Measurements from ENCODE around the gene SLC35C1. TPM values are rescaled to one million over a fixed set of nuclear protein-coding genes. Genes with fewer than 3 reads are reported as not detected.

SLC35C1 gene
- total RNA-seq, 1 experiment from 2014 or later, result 8.9 TPM

DNA sequence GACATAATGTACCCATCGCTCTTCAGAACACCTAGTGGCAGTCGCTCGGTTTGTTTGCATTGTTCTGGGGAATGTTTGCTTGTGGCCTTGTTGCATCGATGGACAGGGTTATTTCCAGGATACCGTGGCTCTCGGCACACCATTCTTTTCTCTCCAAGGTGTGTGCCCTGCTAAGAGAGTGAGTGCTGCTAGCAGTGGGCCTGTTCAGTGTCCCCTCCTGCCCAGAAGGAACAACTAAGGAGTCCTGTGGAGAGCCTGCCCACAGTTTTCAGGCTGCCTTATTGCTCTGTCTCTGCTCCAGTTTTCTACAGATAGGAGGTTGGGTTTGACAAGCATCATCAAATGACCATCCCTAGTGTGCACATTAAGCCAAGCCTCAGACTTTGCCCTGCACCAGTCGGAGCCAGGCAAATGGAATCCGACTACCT, 43.7 kb downstream of the SLC35C1 start:
- TF ChIP-seq, protein P1, sequence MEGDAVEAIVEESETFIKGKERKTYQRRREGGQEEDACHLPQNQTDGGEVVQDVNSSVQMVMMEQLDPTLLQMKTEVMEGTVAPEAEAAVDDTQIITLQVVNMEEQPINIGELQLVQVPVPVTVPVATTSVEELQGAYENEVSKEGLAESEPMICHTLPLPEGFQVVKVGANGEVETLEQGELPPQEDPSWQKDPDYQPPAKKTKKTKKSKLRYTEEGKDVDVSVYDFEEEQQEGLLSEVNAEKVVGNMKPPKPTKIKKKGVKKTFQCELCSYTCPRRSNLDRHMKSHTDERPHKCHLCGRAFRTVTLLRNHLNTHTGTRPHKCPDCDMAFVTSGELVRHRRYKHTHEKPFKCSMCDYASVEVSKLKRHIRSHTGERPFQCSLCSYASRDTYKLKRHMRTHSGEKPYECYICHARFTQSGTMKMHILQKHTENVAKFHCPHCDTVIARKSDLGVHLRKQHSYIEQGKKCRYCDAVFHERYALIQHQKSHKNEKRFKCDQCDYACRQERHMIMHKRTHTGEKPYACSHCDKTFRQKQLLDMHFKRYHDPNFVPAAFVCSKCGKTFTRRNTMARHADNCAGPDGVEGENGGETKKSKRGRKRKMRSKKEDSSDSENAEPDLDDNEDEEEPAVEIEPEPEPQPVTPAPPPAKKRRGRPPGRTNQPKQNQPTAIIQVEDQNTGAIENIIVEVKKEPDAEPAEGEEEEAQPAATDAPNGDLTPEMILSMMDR (conservative IDR thresholded peaks at IDR 0.05), result no peak
- no peak overlapping the region for H2AK5ac ChIP-seq (ENCODE audit: insufficient read length, low read length)
- no peak overlapping the region for H3K14ac ChIP-seq (ENCODE audit: insufficient read depth, low read length)
- Mint-ChIP-seq H3K27me3 (ENCODE audit: low read depth) (peaks cover 33% of the 10 kb centered on the region), H3K4me1 (peaks cover 32 to 35% of the 10 kb centered on the region in 2 experiments), H3K4me3 (peak overlapping the region; percentile 77 to 88; a peak in 4 of 5 replicates), H3K36me3 (ENCODE audit: insufficient read depth in 1 of 3, low read depth in 3 of 3) (no peaks in the 10 kb centered on the region), H3K27ac (no peak overlapping the region), H3K9me3 (no peaks in the 10 kb centered on the region; a peak in 1 of 5 replicates)
- no peak overlapping the region for H4K8ac ChIP-seq (replicated peaks; ENCODE audit: insufficient read length, low read depth, low read length)
- no peak overlapping the region for H3T11ph ChIP-seq (ENCODE audit: low read length)
- H3K9ac ChIP-seq (ENCODE audit: extremely low read depth, insufficient read length, low read length), result no peak overlapping the region
- peak overlapping the region; percentile 68 for H3K4me2 ChIP-seq (ENCODE audit: insufficient read depth, insufficient read length, low read length)
- peaks cover 2% of the 10 kb centered on the region; the same call in 1 of the 2 replicates for H3K4me1 ChIP-seq (ENCODE audit: insufficient read depth, low read length)
- peaks cover 6% of the 10 kb centered on the region for H3K23me2 ChIP-seq (ENCODE audit: insufficient read length, low read depth, low read length, poor library complexity, severe bottlenecking)
- H2AFZ ChIP-seq (ENCODE audit: low read length), result no peak overlapping the region
- no peaks in the 10 kb centered on the region for H4K20me1 ChIP-seq (ENCODE audit: control insufficient read depth, insufficient read depth, insufficient read length)
- no peaks in the 10 kb centered on the region for H3K9me3 ChIP-seq (ENCODE audit: control insufficient read depth, low read depth, low read length)
- H4K5ac ChIP-seq (ENCODE audit: insufficient read length, low read depth, low read length), result no peak overlapping the region
- peaks cover 7% of the 10 kb centered on the region; the same call in 1 of the 2 replicates for H3K27me3 ChIP-seq (ENCODE audit: insufficient read depth, low read length)
- no peak overlapping the region for H3K18ac ChIP-seq (ENCODE audit: insufficient read length, low read depth, low read length)
- DNase-seq, result no peak
- no peak overlapping the region for H2BK20ac ChIP-seq (ENCODE audit: low read depth, low read length, poor library complexity, severe bottlenecking)
- H3K4ac ChIP-seq (ENCODE audit: low read depth, low read length), result no peak overlapping the region
- H2BK15ac ChIP-seq (ENCODE audit: low read depth, low read length), result no peak overlapping the region
- no peak overlapping the region for H3K56ac ChIP-seq (ENCODE audit: insufficient read length, low read depth, low read length)
- no peaks in the 10 kb centered on the region for H3K79me1 ChIP-seq (ENCODE audit: insufficient read depth, low read depth, low read length, poor library complexity, severe bottlenecking)
- WGBS (ENCODE audit: extremely low coverage, insufficient read length, low lambda C conversion rate), result no CpG with 5 or more reads among the region's 8 CpGs
- H2BK120ac ChIP-seq (ENCODE audit: low read depth, low read length, poor library complexity, severe bottlenecking), result no peak overlapping the region
- no peak overlapping the region for H2BK12ac ChIP-seq (ENCODE audit: insufficient read length, low read depth, low read length)
- H4K91ac ChIP-seq (ENCODE audit: insufficient read length, low read depth, low read length), result no peak overlapping the region
- H3K79me2 ChIP-seq (ENCODE audit: insufficient read depth, low read length), result no peaks in the 10 kb centered on the region
- no peak overlapping the region for H2BK5ac ChIP-seq (ENCODE audit: insufficient read length, low read length)
- no peak overlapping the region for H3K23ac ChIP-seq (ENCODE audit: insufficient read length, low read depth, low read length)
- no peak overlapping the region for H3K27ac ChIP-seq (ENCODE audit: insufficient read length, low read depth, low read length)

Measured in H9 (cell line).